ENCODE results near the gene GALR2.

GRCh38 chr17:76077584-76078110, 3.1 kb downstream of the GALR2 start:
- no peak for TF ChIP-seq CTCF (conservative IDR thresholded peaks at IDR 0.05)
- TF ChIP-seq ZFX (IDR thresholded peaks at IDR 0.05) = no peak
